ENCODE measurements around the gene PAX2.

DNA sequence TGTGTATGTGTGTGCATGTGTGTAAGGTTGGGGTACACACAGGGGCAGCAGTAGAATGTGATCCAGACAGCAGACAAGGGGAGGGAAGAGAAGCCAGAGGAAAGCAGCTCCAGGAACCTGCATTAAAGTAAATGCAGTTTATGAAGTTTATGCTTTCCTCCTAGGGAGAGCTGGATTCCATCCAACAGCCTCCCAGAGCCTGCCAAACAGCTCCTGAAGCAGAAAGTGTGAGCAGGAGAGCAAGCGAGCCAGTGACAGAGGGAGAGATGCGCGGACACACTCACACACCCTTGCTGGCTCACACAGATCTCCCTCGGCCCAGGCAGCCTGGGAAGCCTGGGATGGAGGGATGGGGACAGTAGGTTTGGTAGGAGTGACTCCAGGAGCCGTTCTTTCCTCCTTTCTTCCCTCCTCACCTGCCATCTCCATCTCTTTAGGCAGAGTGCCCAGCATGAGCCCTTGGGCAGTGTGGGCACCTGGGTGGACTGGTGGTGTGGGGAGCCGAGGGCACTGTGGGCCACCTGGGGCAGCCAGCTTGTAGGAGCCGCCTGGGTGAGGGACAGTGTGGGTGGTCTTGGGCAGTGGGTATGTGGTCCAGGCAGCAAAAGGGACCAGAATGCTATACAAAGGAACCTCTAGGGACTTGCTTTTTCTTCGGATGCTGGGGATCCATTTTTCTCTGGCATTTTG, 46.1 kb downstream of the PAX2 start:
- TF ChIP-seq CTCF (IDR thresholded peaks at IDR 0.05) (no peak), ZFX (IDR thresholded peaks at IDR 0.05; ENCODE audit: borderline replicate concordance) (no peak)
